GM19239 (cell line): ENCODE data around the gene ERC2.

ENCODE experiments used
- DNase-seq: peaks from one replicate; pipeline ENCODE4 v3.0.0; 2011; ENCODE audit warnings: low spot score; ENCODE audit not compliant: insufficient read length
- FAIRE-seq: peaks from 2 replicates; lab custom pipeline; 2011; peaks lifted over from hg19 to GRCh38; lab: Jason Lieb, UNC

The ERC2 gene

DNA sequence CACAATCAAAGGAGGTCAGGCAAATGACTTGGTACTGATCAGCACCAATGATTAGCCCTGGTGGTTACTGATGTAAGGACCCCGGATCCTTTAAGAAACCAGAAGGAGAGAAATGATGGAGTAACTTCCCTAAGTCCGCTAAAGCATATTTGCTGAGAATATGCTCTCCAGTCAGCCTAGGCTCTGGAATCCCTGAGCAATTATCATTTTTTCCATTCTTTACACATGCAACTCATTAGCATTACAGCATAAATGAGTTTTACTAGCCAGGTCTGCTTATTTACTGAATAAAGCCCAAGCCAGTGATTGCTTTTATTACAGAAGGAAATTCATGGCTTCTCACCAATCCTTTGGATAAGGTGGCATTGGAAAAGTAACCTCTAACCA is 842.0 kb downstream of the ERC2 start:
- DNase-seq (no peak), FAIRE-seq (peak; percentile 28)

GRCh38 chr3:55624238-55624637 is 844.0 kb downstream of the ERC2 start:
- FAIRE-seq (peak; percentile 11), DNase-seq (no peak)

- DNase-seq (no peak), FAIRE-seq (no peak)
These were observed 844.5 kb downstream of the ERC2 start for GRCh38 chr3:55623786-55624185.

DNA sequence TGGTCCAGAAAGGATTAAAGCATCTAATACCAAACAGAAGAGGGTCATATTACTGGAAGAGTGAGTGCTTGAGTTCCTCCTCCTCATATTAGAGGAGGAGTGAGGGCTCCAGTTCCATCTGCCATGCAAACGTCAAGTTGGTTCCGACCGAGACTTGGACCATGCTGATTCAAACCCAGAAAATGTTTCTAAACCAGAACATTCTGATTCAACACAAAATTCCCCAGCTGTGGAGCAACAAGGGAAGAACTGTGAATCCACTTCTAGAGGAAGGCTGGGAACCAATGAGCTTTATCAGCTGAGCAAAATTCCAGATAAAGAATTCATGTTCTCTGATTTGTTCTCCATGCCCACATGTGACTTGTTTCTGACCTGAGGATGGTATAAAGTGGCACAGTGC is 845.5 kb downstream of the ERC2 start:
- no peak for DNase-seq
- peak; percentile 39 for FAIRE-seq

GRCh38 chr3:55622116-55622515 is 846.2 kb downstream of the ERC2 start:
- no peak for FAIRE-seq

DNA sequence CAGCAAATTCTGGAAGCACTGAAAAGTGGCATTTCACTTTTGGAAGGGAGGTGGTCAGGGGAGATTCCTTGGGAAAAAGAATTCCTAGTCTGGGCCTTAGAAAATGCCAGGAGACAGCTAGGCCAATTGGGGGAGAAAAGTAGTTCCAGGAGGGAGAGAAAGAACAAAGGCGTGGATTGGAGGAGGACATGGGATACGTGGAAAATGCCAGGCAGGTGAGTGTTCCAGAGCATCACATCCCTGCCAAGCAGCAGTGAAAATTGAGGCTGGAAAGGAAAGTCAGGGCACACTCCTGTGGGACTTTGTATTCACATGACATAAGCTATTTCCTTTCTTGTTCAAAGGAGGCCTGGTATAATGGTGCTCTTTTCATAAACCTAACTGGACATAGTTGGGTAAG is 846.6 kb downstream of the ERC2 start:
- DNase-seq = no peak
- FAIRE-seq = no peak

More at GRCh38 chr3:55622116-55622515, 846.2 kb downstream of the ERC2 start:
- DNase-seq = no peak

- no peak for DNase-seq
- FAIRE-seq = peak; percentile 39
These were observed 847.2 kb downstream of the ERC2 start for GRCh38 chr3:55621026-55621422.

DNA sequence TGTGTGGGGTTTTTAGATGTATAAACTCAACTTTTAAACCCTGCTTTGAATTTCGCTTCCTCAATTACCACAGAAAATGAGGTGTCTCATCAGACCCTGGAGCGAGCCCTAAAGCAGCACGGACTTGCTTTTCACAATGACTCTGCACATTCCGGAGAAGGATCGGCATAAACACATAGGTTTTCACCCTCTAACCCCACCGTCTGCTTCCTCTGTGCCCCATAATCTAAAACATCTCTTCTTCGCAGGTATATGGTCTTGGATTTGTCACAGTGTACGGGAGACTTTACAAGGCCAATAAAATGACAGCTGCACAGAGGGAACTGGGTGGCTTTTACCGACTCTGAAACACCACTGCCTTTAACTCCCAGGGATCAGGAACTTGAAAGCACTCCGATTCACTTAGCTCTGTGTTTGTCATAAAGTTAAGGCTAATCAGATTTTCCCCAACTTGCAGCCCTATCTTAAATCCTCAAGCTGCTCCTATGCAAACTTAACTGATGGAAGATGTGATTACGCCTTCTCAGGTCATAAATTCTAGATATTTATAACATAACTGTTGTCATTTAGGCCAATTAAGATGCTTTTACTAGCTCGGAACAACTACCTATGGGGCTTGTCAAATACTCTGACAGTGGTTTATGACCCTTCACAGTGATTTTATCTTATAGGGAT is 847.8 kb downstream of the ERC2 start:
- DNase-seq (no peak), FAIRE-seq (no peak)

DNA sequence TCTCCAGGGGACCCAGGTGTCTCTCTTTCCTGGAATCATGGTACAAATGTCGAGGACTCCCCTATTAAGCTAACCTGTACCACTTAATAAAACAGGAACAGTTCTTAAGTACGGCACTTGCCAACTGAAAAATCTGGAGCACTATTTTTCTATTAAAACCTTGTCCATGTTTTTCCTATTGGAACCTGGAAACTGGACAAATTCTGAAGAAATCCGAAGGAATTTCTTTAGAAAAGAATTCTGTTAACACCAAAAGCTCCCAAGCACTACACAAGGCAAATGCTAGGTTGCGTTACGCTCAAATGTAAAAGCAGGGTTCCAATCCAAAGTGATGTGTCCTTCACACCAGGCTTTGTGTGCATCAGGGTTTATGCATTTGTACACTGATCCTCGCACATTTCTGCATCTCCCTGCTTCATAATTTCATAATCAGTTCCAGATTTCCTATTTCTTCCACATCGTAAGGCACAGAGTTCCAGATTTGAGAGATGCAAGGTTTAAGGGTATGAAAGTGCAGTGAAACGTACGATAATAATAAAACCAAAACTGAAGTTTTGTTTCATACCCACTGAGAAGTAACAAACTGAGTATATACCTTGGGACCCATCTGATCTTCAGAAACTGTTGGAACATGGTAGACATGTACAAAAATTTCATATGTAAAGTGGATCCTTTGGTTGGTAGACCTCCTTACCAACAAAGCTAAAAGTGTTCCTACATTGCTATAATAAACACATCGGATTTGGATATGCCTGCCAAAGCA is 849.0 kb downstream of the ERC2 start:
- FAIRE-seq (peak; percentile 51), DNase-seq (no peak)

- FAIRE-seq (no peak), DNase-seq (no peak)
These were observed 850.9 kb downstream of the ERC2 start for GRCh38 chr3:55617385-55617784.

DNA sequence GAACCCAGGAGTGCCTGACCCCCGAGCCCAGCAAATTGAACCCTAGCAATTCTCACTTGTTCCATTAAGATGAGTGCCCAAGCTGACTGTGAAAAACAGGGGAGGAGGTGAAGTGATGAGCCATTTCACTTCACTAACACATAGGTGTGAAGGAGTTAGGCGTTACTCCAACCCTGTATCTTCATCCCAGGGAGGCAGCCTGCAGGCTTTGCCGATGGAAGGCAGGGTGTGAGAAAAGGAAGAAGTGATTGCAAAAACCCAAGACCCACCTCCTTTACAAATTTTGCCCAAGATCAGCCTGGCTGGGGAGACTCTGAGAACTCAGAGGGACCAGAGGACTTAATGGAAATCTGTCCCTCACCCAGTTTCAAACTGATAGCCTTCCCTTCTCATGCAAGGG is 851.5 kb downstream of the ERC2 start:
- FAIRE-seq = no peak
- no peak for DNase-seq

DNA sequence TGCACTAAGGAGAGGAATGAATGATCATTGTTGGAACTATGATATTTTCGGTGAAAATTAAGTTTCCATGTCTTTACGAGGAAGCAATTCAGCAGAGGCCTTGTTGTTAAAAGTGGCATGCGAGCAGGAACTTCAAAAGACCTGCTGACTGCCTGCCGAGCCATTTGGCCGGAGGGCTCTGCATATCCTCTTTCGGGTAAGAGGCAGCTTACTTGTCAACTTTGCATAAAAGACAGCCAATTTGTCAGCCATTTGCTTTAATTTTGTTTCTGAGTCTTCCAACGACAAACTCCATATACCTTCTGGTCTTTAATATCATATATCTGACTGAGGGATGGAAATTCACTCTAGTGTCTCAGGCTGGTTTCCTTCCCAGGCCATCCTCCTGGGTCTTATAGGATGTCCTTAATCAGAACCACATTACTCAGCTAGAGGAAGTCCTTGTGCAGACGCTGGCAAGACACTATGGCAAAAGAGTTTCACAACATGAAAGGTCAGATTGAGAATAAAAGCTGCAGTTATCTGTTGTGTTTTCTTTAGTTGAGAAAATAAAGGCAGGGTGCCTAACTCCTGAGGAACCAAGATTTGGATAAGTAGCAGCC is 852.5 kb downstream of the ERC2 start:
- no peak for DNase-seq

GRCh38 chr3:55615039-55615693 is 853.1 kb downstream of the ERC2 start:
- DNase-seq = no peak
- no peak for FAIRE-seq

More for the DNA sequence above, 852.5 kb downstream of the ERC2 start:
- no peak for FAIRE-seq

DNA sequence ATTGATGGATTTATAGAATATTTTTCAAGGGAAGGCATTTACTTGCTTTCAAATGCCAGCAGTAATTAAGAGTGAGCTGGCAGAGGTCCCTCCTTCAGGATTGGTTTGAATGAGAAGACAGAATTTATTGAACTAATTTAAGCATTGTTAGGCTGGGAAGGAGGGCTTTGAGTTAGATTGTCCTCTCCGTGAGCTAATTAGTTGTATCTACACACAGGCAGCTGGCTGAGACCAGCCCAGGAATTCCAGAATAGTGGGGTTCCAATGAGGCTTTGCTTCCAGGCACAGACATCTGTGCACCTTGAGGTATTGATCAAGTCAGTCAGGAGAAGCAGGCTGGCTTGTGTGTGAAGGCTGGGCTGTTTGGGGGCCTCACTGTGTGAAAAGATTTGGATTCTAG is 857.1 kb downstream of the ERC2 start:
- FAIRE-seq = no peak
- no peak for DNase-seq

- FAIRE-seq = no peak
- DNase-seq = no peak
These were observed 858.9 kb downstream of the ERC2 start for GRCh38 chr3:55609230-55609827.

DNA sequence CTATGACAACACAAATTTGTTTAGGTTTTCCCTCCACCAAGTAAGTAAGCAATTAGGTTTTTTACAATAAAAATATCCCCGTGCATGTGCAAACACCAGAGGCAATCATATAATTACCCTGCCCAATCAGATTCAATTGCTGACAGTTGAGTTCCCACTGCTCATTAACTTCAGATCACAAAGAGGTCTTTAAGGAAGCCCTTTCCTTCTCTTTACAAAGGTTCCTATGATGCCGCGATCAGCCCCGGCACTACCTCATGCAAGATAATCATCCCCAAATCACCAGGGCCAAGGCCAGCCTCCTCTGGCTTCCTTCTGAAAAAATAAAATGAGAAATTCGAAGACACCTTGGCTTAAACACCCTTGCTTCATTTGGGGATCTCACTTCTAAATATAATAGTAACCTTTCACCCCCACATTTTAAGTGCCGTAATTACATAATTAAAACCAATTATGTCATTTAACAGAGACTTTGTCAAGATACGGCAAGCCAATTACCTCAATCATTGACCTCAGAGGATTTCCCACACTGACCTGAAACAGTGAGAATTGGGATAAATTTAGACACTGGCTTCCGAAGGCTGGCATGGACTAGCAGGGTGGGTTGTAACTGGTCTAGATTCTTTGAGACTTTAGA is 859.8 kb downstream of the ERC2 start:
- no peak for DNase-seq
- no peak for FAIRE-seq

- peak; percentile 66 for FAIRE-seq
- DNase-seq = no peak
These were observed 860.4 kb downstream of the ERC2 start for GRCh38 chr3:55607844-55608243.

- FAIRE-seq (no peak), DNase-seq (no peak)
These were observed 861.1 kb downstream of the ERC2 start for GRCh38 chr3:55607175-55607574.

- FAIRE-seq (no peak), DNase-seq (no peak)
These were observed 862.6 kb downstream of the ERC2 start for GRCh38 chr3:55605443-55606236.
